Ascending aorta (tissue), 2 donors: ENCODE results near the gene GRHL3. TPM values are rescaled to one million over a fixed set of nuclear protein-coding genes. Genes with fewer than 3 reads are reported as not detected.

Experiments
- DNase-seq, 2 donors: peaks; one replicate each; pipeline ENCODE4 v3.0.0-alpha.2; 2019; ENCODE audit warnings: low spot score in 2 of 2
- H3K27ac ChIP-seq, 2 donors: fragments of 200-600 bp; sonication (generic); one replicate each; pipeline ENCODE4 v1.5.1; 2016 to 2017; ENCODE audit warnings: mild to moderate bottlenecking in 1 of 2
- H3K27me3 ChIP-seq: fragments of 200-600 bp; sonication (generic); one replicate; pipeline ENCODE4 v1.5.1; 2017
- H3K36me3 ChIP-seq, 2 donors: fragments of 200-600 bp; sonication (generic); one replicate each; pipeline ENCODE4 v1.5.1; 2016
- H3K4me1 ChIP-seq, 2 donors: fragments of 200-600 bp; sonication (generic); one replicate each; pipeline ENCODE4 v1.5.1; 2016 to 2017; ENCODE audit warnings: mild to moderate bottlenecking in 1 of 2
- H3K4me3 ChIP-seq, 2 donors: fragments of 200-600 bp; sonication (generic); one replicate each; pipeline ENCODE4 v1.5.1; 2016 to 2017; ENCODE audit warnings: mild to moderate bottlenecking in 1 of 2
- H3K9me3 ChIP-seq, 2 donors: fragments of 200-600 bp; sonication (generic); one replicate each; pipeline ENCODE4 v1.5.1; 2016
- intact Hi-C: fragments of 100-400 bp; cut with DNase I; formaldehyde crosslinking; loops from one replicate; pipeline ENCODE4 v1.15.1; 2023
- total RNA-seq: library from RNA; depleted of rRNA; stranded (reverse); fragments of >200 nt; gene quantifications from one replicate; pipeline ENCODE4 v1.1.0, GENCODE V29; 2016
- TF ChIP-seq, protein P1 (sequence below), 3 experiments: fragments of 200-600 bp in 2 of 3; fragments of 450-650 bp in 1 of 3; sonication (generic) in 2 of 3; IDR thresholded peaks; one replicate each; pipeline ENCODE4 v1.5.1; 2016 to 2019; ENCODE audit warnings: antibody characterized with exemption in 3 of 3, mild to moderate bottlenecking in 1 of 3, moderate library complexity in 1 of 3

The GRHL3 gene
- total RNA-seq, 1 donor from 2014 or later: not detected

DNA sequence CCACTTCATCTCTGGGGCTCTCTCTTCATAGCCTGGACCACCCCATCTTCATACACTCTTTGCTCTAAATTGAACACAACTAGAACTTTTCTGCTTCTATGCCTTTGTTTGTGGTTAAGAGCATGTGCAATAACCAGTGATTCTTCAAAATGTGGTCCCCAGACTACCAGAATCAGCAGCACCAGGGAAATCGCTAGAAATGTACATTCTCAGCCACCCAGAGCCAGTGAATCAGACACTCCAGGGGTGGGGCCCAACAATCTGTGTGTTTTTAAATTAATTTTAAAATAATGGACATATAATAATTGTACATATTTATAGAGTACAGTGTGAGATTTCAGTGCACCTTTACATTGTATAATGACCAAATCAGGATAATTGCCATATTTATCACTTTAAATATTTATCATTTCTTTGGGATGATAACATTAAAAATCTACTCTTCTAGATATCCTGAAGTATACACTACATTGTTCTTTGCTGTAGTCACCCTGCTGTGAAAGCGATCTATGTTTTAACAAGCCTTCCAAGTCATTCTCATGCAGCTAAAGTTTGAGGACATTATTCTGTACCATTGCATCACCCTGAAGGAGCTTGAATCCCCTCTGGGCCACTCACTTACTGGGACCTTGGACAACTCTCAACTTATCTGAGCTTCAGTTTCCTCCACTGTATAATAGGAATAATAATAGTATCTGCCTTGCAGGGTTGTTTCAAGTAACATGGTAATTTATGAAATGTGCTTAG, 10.8 kb downstream of the GRHL3 start:
- TF ChIP-seq, protein P1, sequence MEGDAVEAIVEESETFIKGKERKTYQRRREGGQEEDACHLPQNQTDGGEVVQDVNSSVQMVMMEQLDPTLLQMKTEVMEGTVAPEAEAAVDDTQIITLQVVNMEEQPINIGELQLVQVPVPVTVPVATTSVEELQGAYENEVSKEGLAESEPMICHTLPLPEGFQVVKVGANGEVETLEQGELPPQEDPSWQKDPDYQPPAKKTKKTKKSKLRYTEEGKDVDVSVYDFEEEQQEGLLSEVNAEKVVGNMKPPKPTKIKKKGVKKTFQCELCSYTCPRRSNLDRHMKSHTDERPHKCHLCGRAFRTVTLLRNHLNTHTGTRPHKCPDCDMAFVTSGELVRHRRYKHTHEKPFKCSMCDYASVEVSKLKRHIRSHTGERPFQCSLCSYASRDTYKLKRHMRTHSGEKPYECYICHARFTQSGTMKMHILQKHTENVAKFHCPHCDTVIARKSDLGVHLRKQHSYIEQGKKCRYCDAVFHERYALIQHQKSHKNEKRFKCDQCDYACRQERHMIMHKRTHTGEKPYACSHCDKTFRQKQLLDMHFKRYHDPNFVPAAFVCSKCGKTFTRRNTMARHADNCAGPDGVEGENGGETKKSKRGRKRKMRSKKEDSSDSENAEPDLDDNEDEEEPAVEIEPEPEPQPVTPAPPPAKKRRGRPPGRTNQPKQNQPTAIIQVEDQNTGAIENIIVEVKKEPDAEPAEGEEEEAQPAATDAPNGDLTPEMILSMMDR (IDR thresholded peaks at IDR 0.05): no peak
- no peak overlapping the region for H3K4me3 ChIP-seq
- no peaks in the 10 kb centered on the region for H3K27me3 ChIP-seq
- H3K36me3 ChIP-seq: no peaks in the 10 kb centered on the region
- intact Hi-C loops: no loop called here
- no peaks in the 10 kb centered on the region for H3K4me1 ChIP-seq
- DNase-seq: no peak
- H3K27ac ChIP-seq: no peak overlapping the region
- no peaks in the 10 kb centered on the region for H3K9me3 ChIP-seq

DNA sequence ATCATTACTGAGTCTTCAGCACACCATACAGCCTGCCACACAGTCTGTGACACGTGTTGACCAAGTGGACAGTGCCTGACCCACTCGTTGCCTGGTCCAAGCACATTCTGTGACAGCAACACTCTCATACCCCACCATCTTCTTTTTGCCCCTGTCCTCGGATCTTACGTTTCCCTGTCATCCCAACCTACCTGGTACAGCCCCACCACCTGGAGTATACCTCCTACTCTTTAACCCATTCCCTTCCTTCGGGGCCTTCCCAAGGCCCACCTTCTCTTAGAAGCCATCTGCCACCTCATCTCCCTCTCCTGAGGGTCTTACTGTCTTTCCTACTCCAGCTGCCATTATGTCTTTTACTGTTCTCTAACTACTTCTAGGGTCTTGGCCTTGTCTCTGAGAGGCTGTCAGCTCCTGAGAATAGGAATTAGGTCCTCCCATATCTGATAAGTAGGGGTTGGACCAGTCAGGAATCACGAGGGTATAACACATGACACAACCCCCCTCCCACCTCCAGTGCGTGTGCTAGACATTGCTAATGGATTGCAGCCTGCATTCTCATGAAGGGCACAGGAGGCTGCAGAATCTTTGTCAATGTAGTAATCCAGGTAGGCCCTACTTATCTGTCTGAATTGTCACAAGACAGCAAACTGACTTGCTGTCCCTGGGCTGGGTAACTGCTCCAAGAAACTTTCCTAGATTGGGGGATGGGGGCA, 13.0 kb downstream of the GRHL3 start:
- intact Hi-C loops: no loop called here
- Histone ChIP-seq H3K4me1 (no peaks in the 10 kb centered on the region), H3K4me3 (no peak overlapping the region), H3K27ac (no peak overlapping the region), H3K27me3 (no peaks in the 10 kb centered on the region), H3K36me3 (no peaks in the 10 kb centered on the region), H3K9me3 (no peaks in the 10 kb centered on the region)
- TF ChIP-seq, protein P1 (IDR thresholded peaks at IDR 0.05): no peak
- DNase-seq: no peak

DNA sequence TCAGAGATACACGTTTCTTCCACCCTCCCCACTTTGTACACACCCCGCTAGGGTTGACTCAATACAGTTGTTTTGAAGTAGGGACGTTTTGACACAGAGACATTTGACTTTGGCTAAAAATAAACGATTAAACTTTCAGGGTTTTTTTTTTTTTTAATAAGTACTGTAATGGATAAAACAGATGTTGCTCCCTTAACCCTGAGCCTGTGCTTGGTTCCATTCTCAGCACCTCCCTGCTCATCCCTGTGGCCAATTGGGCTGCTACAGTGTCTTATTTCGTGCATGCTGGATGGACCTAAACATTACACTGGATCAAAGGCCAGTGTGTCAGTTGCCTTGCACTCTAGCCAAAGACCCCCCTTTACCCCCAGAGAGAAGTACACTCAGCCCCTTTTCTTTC, 16.9 kb downstream of the GRHL3 start:
- Histone ChIP-seq H3K4me1 (no peaks in the 10 kb centered on the region), H3K4me3 (no peak overlapping the region), H3K9me3 (no peaks in the 10 kb centered on the region), H3K27ac (no peak overlapping the region), H3K36me3 (no peaks in the 10 kb centered on the region), H3K27me3 (no peaks in the 10 kb centered on the region)
- TF ChIP-seq, protein P1 (IDR thresholded peaks at IDR 0.05): no peak
- DNase-seq: no peak
- intact Hi-C loops: no loop called here

DNA sequence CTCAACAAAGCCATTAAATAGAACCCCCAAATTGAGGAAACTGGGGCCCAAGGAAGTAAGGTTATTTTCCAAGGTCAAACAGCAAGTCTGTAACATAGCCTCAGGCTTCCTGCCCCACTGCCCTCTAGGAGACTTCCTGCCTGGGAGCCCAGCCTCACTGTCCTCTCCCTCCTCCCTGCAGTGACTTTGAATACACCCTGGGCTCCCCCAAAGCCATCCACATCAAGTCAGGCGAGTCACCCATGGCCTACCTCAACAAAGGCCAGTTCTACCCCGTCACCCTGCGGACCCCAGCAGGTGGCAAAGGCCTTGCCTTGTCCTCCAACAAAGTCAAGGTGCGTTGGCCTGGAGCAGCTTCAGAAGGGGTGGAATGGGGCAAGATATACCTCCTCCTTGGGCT, 18.3 kb downstream of the GRHL3 start:
- H3K4me1 ChIP-seq: no peaks in the 10 kb centered on the region
- H3K27ac ChIP-seq: no peak overlapping the region
- no peaks in the 10 kb centered on the region for H3K9me3 ChIP-seq
- DNase-seq: no peak
- H3K36me3 ChIP-seq: no peaks in the 10 kb centered on the region
- intact Hi-C loops: no loop called here
- H3K4me3 ChIP-seq: no peak overlapping the region
- TF ChIP-seq, protein P1 (IDR thresholded peaks at IDR 0.05): no peak
- no peaks in the 10 kb centered on the region for H3K27me3 ChIP-seq

DNA sequence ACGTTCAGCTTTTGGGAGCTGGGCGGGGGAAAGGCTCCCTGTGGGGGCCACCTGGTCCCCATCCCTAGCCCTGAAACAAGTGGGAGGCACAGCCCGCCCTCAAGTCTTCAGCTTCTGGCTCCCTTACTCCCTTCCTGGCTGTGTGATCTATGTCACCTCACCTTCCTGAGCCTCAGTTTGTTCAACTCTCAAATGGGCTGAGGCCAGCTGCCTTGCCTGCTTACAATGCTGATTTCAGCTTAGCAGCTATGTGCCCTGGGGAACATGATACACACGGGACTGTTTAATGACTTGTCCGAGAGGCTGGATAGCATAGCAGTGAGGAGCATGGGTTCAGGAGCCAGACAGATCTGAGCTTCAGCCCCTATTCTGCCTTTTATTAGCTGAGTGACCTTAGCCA, 19.3 kb downstream of the GRHL3 start:
- intact Hi-C loops: no loop called here

More for the DNA sequence above, 19.3 kb downstream of the GRHL3 start:
- Histone ChIP-seq H3K36me3 (no peaks in the 10 kb centered on the region), H3K27ac (no peak overlapping the region), H3K4me1 (no peaks in the 10 kb centered on the region), H3K4me3 (no peak overlapping the region), H3K9me3 (no peaks in the 10 kb centered on the region), H3K27me3 (no peaks in the 10 kb centered on the region)
- DNase-seq: no peak
- TF ChIP-seq, protein P1 (IDR thresholded peaks at IDR 0.05): no peak
